ENCODE data around the gene CBX1.
A peak's percentile ranks its signal among the peaks of the same experiment; 100 is the strongest.
"Not testable (repeated sequence)": the region's sequence is repeated elsewhere in the genome, so short reads cannot be mapped to it uniquely, and the experiment has no call there.

The CBX1 gene

GRCh38 chr17:48074322-48075081 is 26.8 kb downstream of the CBX1 start:
- peaks cover 72% of the 10 kb centered on the region for H3K36me3 ChIP-seq (ENCODE audit: low read depth)
- ATAC-seq (ENCODE audit: low read depth) (peak; percentile 75), DNase-seq (ENCODE audit: low spot score) (no peak)
- H3K9me3 ChIP-seq (ENCODE audit: severe bottlenecking): no peaks in the 10 kb centered on the region
- H3K27me3 ChIP-seq (ENCODE audit: insufficient read depth, poor library complexity, severe bottlenecking): no peaks in the 10 kb centered on the region
- no peak overlapping the region for H3K27ac ChIP-seq (ENCODE audit: poor library complexity, severe bottlenecking)
- H3K4me3 ChIP-seq (ENCODE audit: severe bottlenecking): no peak overlapping the region
- peak; percentile 89 for TF ChIP-seq CTCF (IDR thresholded peaks at IDR 0.05; ENCODE audit: poor library complexity, severe bottlenecking)
- H3K4me1 ChIP-seq (ENCODE audit: insufficient read depth, poor library complexity, severe bottlenecking): no peaks in the 10 kb centered on the region

- not testable (repeated sequence) for H3K4me1 ChIP-seq (ENCODE audit: insufficient read depth, poor library complexity, severe bottlenecking); DNase-seq (ENCODE audit: low spot score); H3K27me3 ChIP-seq (ENCODE audit: insufficient read depth, poor library complexity, severe bottlenecking); ATAC-seq (ENCODE audit: low read depth); H3K9me3 ChIP-seq (ENCODE audit: severe bottlenecking); H3K4me3 ChIP-seq (ENCODE audit: severe bottlenecking); H3K27ac ChIP-seq (ENCODE audit: poor library complexity, severe bottlenecking)
- H3K36me3 ChIP-seq (ENCODE audit: low read depth): peaks cover 80% of the 10 kb centered on the region
These were observed 27.6 kb downstream of the CBX1 start for GRCh38 chr17:48073566-48074094.

- ATAC-seq (ENCODE audit: low read depth); H3K9me3 ChIP-seq (ENCODE audit: severe bottlenecking); H3K27ac ChIP-seq (ENCODE audit: poor library complexity, severe bottlenecking); DNase-seq (ENCODE audit: low spot score); H3K4me1 ChIP-seq (ENCODE audit: insufficient read depth, poor library complexity, severe bottlenecking); H3K4me3 ChIP-seq (ENCODE audit: severe bottlenecking); H3K27me3 ChIP-seq (ENCODE audit: insufficient read depth, poor library complexity, severe bottlenecking): not testable (repeated sequence)
- H3K36me3 ChIP-seq (ENCODE audit: low read depth): peaks cover 89% of the 10 kb centered on the region
These were observed 28.5 kb downstream of the CBX1 start for GRCh38 chr17:48072811-48073210.

GRCh38 chr17:48071654-48072053 is 29.6 kb downstream of the CBX1 start:
- Histone ChIP-seq H3K36me3 (ENCODE audit: low read depth) (peaks cover 96% of the 10 kb centered on the region), H3K4me3 (ENCODE audit: severe bottlenecking) (no peak overlapping the region), H3K4me1 (ENCODE audit: insufficient read depth, poor library complexity, severe bottlenecking) (no peaks in the 10 kb centered on the region), H3K27me3 (ENCODE audit: insufficient read depth, poor library complexity, severe bottlenecking) (no peaks in the 10 kb centered on the region), H3K9me3 (ENCODE audit: severe bottlenecking) (no peaks in the 10 kb centered on the region), H3K27ac (ENCODE audit: poor library complexity, severe bottlenecking) (no peak overlapping the region)
- no peak for ATAC-seq (ENCODE audit: low read depth)
- no peak for DNase-seq (ENCODE audit: low spot score)
- TF ChIP-seq CTCF (IDR thresholded peaks at IDR 0.05; ENCODE audit: poor library complexity, severe bottlenecking): no peak

- H3K27me3 ChIP-seq (ENCODE audit: insufficient read depth, poor library complexity, severe bottlenecking): no peaks in the 10 kb centered on the region
- H3K4me3 ChIP-seq (ENCODE audit: severe bottlenecking): no peak overlapping the region
- TF ChIP-seq CTCF (IDR thresholded peaks at IDR 0.05; ENCODE audit: poor library complexity, severe bottlenecking): no peak
- no peaks in the 10 kb centered on the region for H3K4me1 ChIP-seq (ENCODE audit: insufficient read depth, poor library complexity, severe bottlenecking)
- no peak overlapping the region for H3K27ac ChIP-seq (ENCODE audit: poor library complexity, severe bottlenecking)
- no peaks in the 10 kb centered on the region for H3K9me3 ChIP-seq (ENCODE audit: severe bottlenecking)
- DNase-seq (ENCODE audit: low spot score) (no peak), ATAC-seq (ENCODE audit: low read depth) (no peak)
- H3K36me3 ChIP-seq (ENCODE audit: low read depth): peaks cover 90% of the 10 kb centered on the region
These were observed 31.1 kb downstream of the CBX1 start for GRCh38 chr17:48070195-48070594.

GRCh38 chr17:48068491-48068961 is 32.8 kb downstream of the CBX1 start:
- Histone ChIP-seq H3K4me3 (ENCODE audit: severe bottlenecking) (no peak overlapping the region), H3K9me3 (ENCODE audit: severe bottlenecking) (no peaks in the 10 kb centered on the region), H3K36me3 (ENCODE audit: low read depth) (peaks cover 84% of the 10 kb centered on the region), H3K4me1 (ENCODE audit: insufficient read depth, poor library complexity, severe bottlenecking) (no peaks in the 10 kb centered on the region), H3K27me3 (ENCODE audit: insufficient read depth, poor library complexity, severe bottlenecking) (no peaks in the 10 kb centered on the region), H3K27ac (ENCODE audit: poor library complexity, severe bottlenecking) (no peak overlapping the region)
- DNase-seq (ENCODE audit: low spot score): no peak
- ATAC-seq (ENCODE audit: low read depth): peak; percentile 71
- peak; percentile 18 for TF ChIP-seq CTCF (IDR thresholded peaks at IDR 0.05; ENCODE audit: poor library complexity, severe bottlenecking)

- not testable (repeated sequence) for H3K4me1 ChIP-seq (ENCODE audit: insufficient read depth, poor library complexity, severe bottlenecking); H3K4me3 ChIP-seq (ENCODE audit: severe bottlenecking); DNase-seq (ENCODE audit: low spot score); H3K27me3 ChIP-seq (ENCODE audit: insufficient read depth, poor library complexity, severe bottlenecking); H3K9me3 ChIP-seq (ENCODE audit: severe bottlenecking); H3K27ac ChIP-seq (ENCODE audit: poor library complexity, severe bottlenecking)
- ATAC-seq (ENCODE audit: low read depth): peak; percentile 8; the same call in 1 of the 3 replicates
- peaks cover 84% of the 10 kb centered on the region for H3K36me3 ChIP-seq (ENCODE audit: low read depth)
These were observed 33.5 kb downstream of the CBX1 start for GRCh38 chr17:48067808-48068207.
